Common myeloid progenitor, CD34-positive (primary cell): ENCODE data around the gene ISL2.
"Not testable (repeated sequence)": the region's sequence is repeated elsewhere in the genome, so short reads cannot be mapped to it uniquely, and the experiment has no call there.

Experiments used
- CTCF ChIA-PET: fragments of 350-600 bp; sonication (Branson Sonifier 250); formaldehyde crosslinking; loops from one replicate; lab custom pipeline; 2021; ENCODE audit warnings: antibody characterized with exemption; lab: Charles Lee
- POLR2A ChIA-PET: fragments of 350-600 bp; sonication (Branson Sonifier 250); formaldehyde crosslinking; loops from one replicate; lab custom pipeline; 2021; ENCODE audit warnings: antibody characterized with exemption; lab: Charles Lee
- DNase-seq, 3 donors: peaks; one replicate each; pipeline versions ENCODE4 v3.0.0 to v3.0.0-alpha.2; 2013
- H3K27ac ChIP-seq, 2 experiments: 1 replicate in 1 of 2; 2 replicates in 1 of 2; pipeline ENCODE4 v1.7.0; 2013; ENCODE audit warnings: inconsistent platforms in 2 of 2, low read length in 2 of 2, mild to moderate bottlenecking in 2 of 2, low read depth in 1 of 2, moderate library complexity in 1 of 2; ENCODE audit not compliant: severe bottlenecking in 2 of 2, insufficient read depth in 1 of 2, poor library complexity in 1 of 2
- H3K27me3 ChIP-seq, 5 experiments: replicated peaks in 2 of 5; 1 replicate in 3 of 5; 2 replicates in 2 of 5; pipeline versions ENCODE4 v1.6.1 to v1.7.0; 2013; ENCODE audit warnings: low read length in 4 of 5, mild to moderate bottlenecking in 2 of 5, moderate library complexity in 2 of 5, inconsistent platforms in 1 of 5; ENCODE audit not compliant: insufficient read depth in 5 of 5, control insufficient read depth in 4 of 5
- H3K36me3 ChIP-seq, 4 experiments: 1 replicate in 2 of 4; 2 replicates in 2 of 4; pipeline versions ENCODE4 v1.6.1 to v1.7.0; 2013; ENCODE audit warnings: low read length in 3 of 4, control low read depth in 1 of 4, mild to moderate bottlenecking in 1 of 4; ENCODE audit not compliant: control insufficient read depth in 4 of 4, insufficient read depth in 4 of 4
- H3K4me1 ChIP-seq, 4 experiments: 1 replicate in 3 of 4; 2 replicates in 1 of 4; pipeline versions ENCODE4 v1.6.1 to v1.7.1; 2013; ENCODE audit warnings: low read length in 3 of 4, mild to moderate bottlenecking in 3 of 4, control low read depth in 1 of 4, inconsistent platforms in 1 of 4, moderate library complexity in 1 of 4; ENCODE audit not compliant: control insufficient read depth in 4 of 4, insufficient read depth in 4 of 4; ENCODE audit errors: control extremely low read depth in 1 of 4
- H3K4me3 ChIP-seq, 7 experiments: 1 replicate in 4 of 7; 2 replicates in 3 of 7; pipeline versions ENCODE4 v1.5.1 to v1.7.0; 2013; ENCODE audit warnings: mild to moderate bottlenecking in 7 of 7, low read length in 6 of 7, moderate library complexity in 6 of 7, inconsistent platforms in 2 of 7, low read depth in 2 of 7, control low read depth in 1 of 7; ENCODE audit not compliant: insufficient read depth in 4 of 7, control insufficient read depth in 1 of 7; ENCODE audit errors: extremely low read depth in 1 of 7
- H3K9me3 ChIP-seq, 5 experiments: 1 replicate in 4 of 5; 2 replicates in 1 of 5; pipeline versions ENCODE4 v1.6.1 to v1.7.1; 2013; ENCODE audit warnings: low read length in 4 of 5, mild to moderate bottlenecking in 2 of 5, inconsistent platforms in 1 of 5, low read depth in 1 of 5, moderate library complexity in 1 of 5; ENCODE audit not compliant: control insufficient read depth in 4 of 5, insufficient read depth in 2 of 5; ENCODE audit errors: control extremely low read depth in 1 of 5
- WGBS: methylation state at CpG from one replicate; pipeline ENCODE4 v1.1.5; 2013; ENCODE audit not compliant: insufficient coverage; 5-methylcytosine and 5-hydroxymethylcytosine counted together

Gene ISL2

GRCh38 chr15:76312540-76313174 lies 23.9 kb upstream of the ISL2 start:
- POLR2A ChIA-PET = no interaction called here
- Histone ChIP-seq H3K27ac (no peak overlapping the region), H3K4me3 (no peak overlapping the region), H3K9me3 (no peaks in the 10 kb centered on the region), H3K4me1 (peaks cover 6 to 19% (median 17%) of the 10 kb centered on the region in 4 experiments), H3K36me3 (no peaks in the 10 kb centered on the region), H3K27me3 (no peaks in the 10 kb centered on the region)
- 89% methylated on average over 7 of the region's 7 CpGs for WGBS
- CTCF ChIA-PET = interaction anchor here (1.2 to 1.5 kb wide), 2 partner anchors 17 to 21 kb away, joined by 3 to 5 read pairs; no protein-coding TSS in a partner anchor
- DNase-seq = peak in 1 of 3 donors; percentile 36

GRCh38 chr15:76313175-76313567 lies 23.4 kb upstream of the ISL2 start:
- H3K4me1 ChIP-seq = peaks cover 6 to 19% (median 17%) of the 10 kb centered on the region in 4 experiments
- POLR2A ChIA-PET, H3K4me3 ChIP-seq, H3K36me3 ChIP-seq, H3K9me3 ChIP-seq, H3K27me3 ChIP-seq, DNase-seq, H3K27ac ChIP-seq: not testable (repeated sequence)
- CTCF ChIA-PET = interaction anchor here (1.2 to 1.5 kb wide), 2 partner anchors 17 to 21 kb away, joined by 3 to 5 read pairs; no protein-coding TSS in a partner anchor
- 98% methylated on average over 4 of the region's 4 CpGs for WGBS

- H3K9me3 ChIP-seq = no peaks in the 10 kb centered on the region
- no peak overlapping the region for H3K27ac ChIP-seq
- ChIA-PET POLR2A (no interaction called here), CTCF (interaction anchor here (1.2 to 1.5 kb wide), 2 partner anchors 16 to 20 kb away, joined by 3 to 5 read pairs; no protein-coding TSS in a partner anchor)
- H3K27me3 ChIP-seq = no peaks in the 10 kb centered on the region
- H3K36me3 ChIP-seq = no peaks in the 10 kb centered on the region
- peaks cover 6 to 19% (median 17%) of the 10 kb centered on the region in 4 experiments for H3K4me1 ChIP-seq
- H3K4me3 ChIP-seq = no peak overlapping the region
- DNase-seq = no peak
- 98% methylated on average over 4 of the region's 5 CpGs for WGBS
Observed at GRCh38 chr15:76313731-76314130, 22.8 kb upstream of the ISL2 start.

- DNase-seq = peak in 1 of 3 donors; percentile 9
- Histone ChIP-seq H3K27me3 (peaks cover 0 to 22% (median 4%) of the 10 kb centered on the region in 5 experiments), H3K27ac (no peak overlapping the region), H3K4me1 (no peaks in the 10 kb centered on the region), H3K36me3 (no peaks in the 10 kb centered on the region), H3K4me3 (no peak overlapping the region), H3K9me3 (no peaks in the 10 kb centered on the region)
- POLR2A ChIA-PET = no interaction called here
- WGBS = 95% methylated on average over 3 of the region's 6 CpGs
- CTCF ChIA-PET = interaction anchor here (0.6 to 1.4 kb wide), 2 partner anchors 83 to 172 kb away, joined by 3 read pairs; no protein-coding TSS in a partner anchor
Observed at GRCh38 chr15:76320012-76320411, 16.6 kb upstream of the ISL2 start.

- Histone ChIP-seq H3K9me3 (no peaks in the 10 kb centered on the region), H3K27ac (no peak overlapping the region), H3K4me1 (no peaks in the 10 kb centered on the region), H3K36me3 (no peaks in the 10 kb centered on the region), H3K4me3 (no peak overlapping the region), H3K27me3 (peaks cover 0 to 26% (median 5%) of the 10 kb centered on the region in 5 experiments)
- POLR2A ChIA-PET = no interaction called here
- CTCF ChIA-PET = interaction anchor here (0.9 kb wide), 1 partner anchor 47 kb away, joined by 3 read pairs; no protein-coding TSS in a partner anchor
- WGBS = 85% methylated on average over 5 of the region's 10 CpGs
- DNase-seq = no peak
Observed at GRCh38 chr15:76321171-76321570, 15.4 kb upstream of the ISL2 start.

- Histone ChIP-seq H3K36me3 (no peaks in the 10 kb centered on the region), H3K27me3 (peaks cover 0 to 28% (median 5%) of the 10 kb centered on the region in 5 experiments), H3K4me3 (no peak overlapping the region), H3K9me3 (no peaks in the 10 kb centered on the region), H3K27ac (no peak overlapping the region), H3K4me1 (no peaks in the 10 kb centered on the region)
- no peak for DNase-seq
- WGBS = 97% methylated on average over 4 of the region's 5 CpGs
- ChIA-PET CTCF (interaction anchor here (0.9 kb wide), 1 partner anchor 48 kb away, joined by 3 read pairs; no protein-coding TSS in a partner anchor), POLR2A (no interaction called here)
Observed at GRCh38 chr15:76321602-76322001, 15.0 kb upstream of the ISL2 start.

GRCh38 chr15:76324066-76324465 lies 12.5 kb upstream of the ISL2 start:
- DNase-seq = no peak
- 94% methylated on average over 2 of the region's 3 CpGs for WGBS
- no peak overlapping the region for H3K4me3 ChIP-seq
- H3K27ac ChIP-seq = no peak overlapping the region
- peaks cover 4 to 39% (median 8%) of the 10 kb centered on the region in 5 experiments for H3K27me3 ChIP-seq
- ChIA-PET POLR2A (no interaction called here), CTCF (interaction anchor here (1.4 kb wide), 1 partner anchor 9 kb away, joined by 6 read pairs; no protein-coding TSS in a partner anchor)
- H3K4me1 ChIP-seq = no peaks in the 10 kb centered on the region
- H3K9me3 ChIP-seq = no peaks in the 10 kb centered on the region
- H3K36me3 ChIP-seq = no peaks in the 10 kb centered on the region
